NCI-H460 (cell line): ENCODE results near the gene MRPS26. TPM values are rescaled to one million over a fixed set of nuclear protein-coding genes. Genes with fewer than 3 reads are reported as not detected.
"Not testable (repeated sequence)": the region's sequence is repeated elsewhere in the genome, so short reads cannot be mapped to it uniquely, and the experiment has no call there.

Experiments used
- DNase-seq: peaks from one replicate; pipeline ENCODE4 v3.0.0-alpha.2; 2016; ENCODE audit warnings: low read depth; ENCODE audit errors: extremely low read depth
- total RNA-seq: library from RNA; depleted of rRNA; stranded (reverse); fragments of >200 nt; shearing (Covaris generic); gene quantifications from 2 replicates; pipeline ENCODE4 v1.2.3, GENCODE V29; 2014

The MRPS26 gene
- total RNA-seq, 1 experiment from 2014 or later = 78.4 TPM

DNA sequence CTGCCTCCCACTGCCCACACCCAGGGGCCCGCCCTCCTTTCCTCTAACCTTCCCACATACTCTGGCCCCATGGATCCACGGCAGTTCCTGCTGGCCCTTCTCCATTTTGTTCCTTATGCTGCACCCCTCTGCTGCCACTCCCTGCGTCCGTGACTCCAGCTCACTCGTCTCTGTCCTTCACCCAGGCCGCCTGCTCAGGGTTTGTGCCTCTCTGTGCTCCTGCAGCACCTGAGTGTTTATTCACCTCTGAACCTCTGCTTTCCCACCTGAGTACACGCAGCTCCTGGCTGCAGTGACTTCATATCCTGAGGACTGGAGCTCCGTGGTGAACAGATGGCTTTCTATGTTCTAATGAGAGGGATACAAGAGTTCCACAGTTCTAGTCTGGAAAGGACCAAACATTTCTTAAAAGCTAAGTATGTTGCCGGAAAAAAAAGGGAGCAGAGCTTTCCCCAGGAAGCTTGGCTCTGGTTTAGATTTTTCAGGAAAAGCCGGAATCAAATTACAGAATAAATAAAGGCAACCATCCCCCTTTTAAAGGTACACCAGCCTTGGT, 3.9 kb upstream of the MRPS26 start:
- DNase-seq = no peak

DNA sequence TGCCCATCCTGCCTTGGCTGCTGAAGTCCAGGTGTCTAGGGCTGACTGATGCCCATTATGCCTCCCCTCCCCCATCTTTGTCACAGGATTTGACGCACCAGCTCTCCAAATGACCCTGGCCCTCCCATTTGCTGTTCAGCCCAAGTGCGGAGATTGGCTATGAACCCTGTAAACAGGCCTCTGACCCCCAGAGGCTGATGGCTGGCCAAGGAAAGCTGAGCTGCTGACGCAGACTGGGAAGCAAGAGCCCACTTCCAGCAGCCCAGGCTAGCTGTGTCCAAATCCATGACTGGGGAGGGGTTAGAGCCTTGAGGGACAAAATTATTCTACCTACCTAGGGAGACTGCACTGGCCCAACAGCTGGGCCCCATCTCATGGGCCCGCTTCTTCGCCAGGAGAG, 3.2 kb upstream of the MRPS26 start:
- DNase-seq = no peak

DNA sequence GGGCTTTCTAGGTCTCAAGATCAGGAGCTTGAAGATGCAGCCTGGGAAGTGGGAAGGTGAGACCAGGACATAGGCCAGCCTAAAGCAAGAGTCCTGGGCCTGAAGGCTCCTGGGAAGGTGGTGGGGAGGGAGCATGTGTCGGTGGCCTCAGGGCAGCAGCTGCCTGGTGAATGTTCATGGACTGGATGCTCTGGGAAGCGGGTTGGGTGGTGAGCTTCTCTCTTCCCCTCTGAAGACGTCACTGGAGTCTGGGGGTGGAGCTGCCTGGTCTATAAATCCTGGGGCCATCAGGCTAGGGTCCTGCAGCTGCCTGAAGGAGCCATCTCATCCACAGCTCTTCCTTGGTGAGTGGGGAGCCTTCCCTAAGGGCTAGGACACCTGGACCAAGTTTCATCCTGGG, 2.5 kb upstream of the MRPS26 start, which contains the start of gene GNRH2:
Gene GNRH2 (plus strand): TSS at position 301 of the 400 bp plus-strand sequence. CDS start 793 bp downstream, outside the sequence.
- no peak for DNase-seq

DNA sequence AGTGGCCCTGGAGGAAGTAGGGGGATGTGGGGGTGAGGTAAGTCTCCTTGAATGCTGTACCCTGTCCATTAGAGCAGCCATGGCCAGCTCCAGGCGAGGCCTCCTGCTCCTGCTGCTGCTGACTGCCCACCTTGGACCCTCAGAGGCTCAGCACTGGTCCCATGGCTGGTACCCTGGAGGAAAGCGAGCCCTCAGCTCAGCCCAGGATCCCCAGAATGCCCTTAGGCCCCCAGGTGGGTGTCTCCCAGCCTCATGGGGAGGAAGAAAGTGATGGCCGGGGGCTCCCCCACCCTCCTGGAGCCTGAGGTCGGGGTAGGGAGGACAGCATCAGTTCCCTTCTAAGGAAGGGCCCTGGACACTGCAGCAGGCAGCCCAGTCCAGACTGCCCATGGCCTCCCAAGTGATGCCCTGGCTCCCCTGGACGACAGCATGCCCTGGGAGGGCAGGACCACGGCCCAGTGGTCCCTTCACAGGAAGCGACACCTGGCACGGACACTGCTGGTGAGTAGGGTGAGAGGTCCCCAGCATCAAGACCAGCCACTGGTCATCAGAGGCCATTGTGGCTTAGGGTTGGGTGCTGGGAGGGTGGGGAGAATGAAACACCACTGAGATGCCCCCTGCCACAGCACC, 1.4 kb upstream of the MRPS26 start:
- no peak for DNase-seq

DNA sequence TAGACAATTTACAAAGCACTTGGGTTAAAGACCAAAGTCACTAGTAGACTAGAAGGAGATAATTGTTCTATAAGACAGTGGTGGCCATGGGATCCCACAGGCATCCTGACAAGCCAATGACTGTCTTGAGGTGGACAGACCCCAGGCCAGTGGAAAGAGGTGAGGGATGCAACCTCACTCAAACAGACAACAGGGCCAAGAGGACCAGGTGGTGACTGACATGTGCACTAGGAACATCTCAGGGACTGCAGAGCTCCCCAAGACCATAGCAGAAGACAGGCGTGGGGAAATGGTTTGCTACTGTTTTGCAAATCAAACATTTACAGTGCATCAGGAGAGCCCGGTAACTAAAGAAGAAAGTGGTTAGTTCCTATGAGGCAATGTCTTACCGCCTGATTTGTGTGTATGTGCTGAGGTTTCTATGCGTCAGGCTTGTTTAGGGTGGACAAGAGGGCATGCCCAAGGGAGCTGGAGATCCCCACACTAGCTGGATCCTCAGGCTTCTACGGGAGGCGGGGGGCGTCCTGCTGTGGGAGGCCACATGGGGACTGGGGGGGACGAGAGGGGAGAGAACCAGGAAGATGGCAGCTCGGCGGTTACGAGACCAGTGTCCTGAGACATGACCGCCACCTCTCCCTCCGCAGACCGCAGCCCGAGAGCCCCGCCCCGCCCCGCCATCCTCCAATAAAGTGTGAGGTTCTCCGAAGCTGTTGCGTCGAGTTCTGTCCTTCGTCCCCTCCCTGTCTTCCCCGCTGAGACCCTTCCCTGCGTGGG, 623 bp upstream of the MRPS26 start:
- DNase-seq = peak; percentile 63

DNA sequence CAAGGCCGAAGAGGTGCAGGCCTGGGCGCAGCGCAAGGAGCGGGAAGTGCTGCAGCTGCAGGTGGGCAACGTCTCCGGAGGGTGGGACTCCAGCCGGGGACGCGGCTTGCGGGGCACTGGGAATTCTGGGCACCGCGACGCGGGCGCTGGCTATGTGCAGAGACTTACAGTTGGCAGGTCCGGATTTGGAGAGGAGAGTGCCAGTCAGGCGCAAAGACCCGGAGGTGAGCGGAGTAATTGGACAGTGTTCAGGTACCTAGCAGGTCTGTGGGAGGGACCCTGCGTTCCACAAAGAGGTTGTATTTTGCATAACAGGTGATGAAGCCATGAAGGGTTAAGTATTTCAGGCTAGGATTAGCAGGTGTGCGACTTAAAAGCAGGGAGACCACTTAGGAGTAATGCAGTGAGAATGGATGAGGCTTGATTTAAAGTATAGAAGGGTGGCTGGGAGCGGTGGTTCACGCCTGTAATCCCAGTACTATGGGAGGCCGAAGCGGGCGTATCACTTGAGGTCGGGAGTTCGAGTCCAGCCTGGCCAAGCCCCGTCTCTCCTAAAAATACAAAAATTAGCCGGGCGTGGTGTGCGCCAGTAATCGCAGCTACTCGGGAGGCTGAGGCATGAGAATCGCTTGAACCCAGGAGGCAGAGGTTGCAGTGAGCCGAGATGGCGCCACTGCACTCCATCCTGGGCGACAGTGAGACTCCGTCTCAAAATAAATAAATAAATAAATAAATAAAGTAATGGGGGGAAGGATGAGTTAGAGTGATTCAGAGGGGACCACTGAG, 1.0 kb downstream of the MRPS26 start:
- DNase-seq = no peak

DNA sequence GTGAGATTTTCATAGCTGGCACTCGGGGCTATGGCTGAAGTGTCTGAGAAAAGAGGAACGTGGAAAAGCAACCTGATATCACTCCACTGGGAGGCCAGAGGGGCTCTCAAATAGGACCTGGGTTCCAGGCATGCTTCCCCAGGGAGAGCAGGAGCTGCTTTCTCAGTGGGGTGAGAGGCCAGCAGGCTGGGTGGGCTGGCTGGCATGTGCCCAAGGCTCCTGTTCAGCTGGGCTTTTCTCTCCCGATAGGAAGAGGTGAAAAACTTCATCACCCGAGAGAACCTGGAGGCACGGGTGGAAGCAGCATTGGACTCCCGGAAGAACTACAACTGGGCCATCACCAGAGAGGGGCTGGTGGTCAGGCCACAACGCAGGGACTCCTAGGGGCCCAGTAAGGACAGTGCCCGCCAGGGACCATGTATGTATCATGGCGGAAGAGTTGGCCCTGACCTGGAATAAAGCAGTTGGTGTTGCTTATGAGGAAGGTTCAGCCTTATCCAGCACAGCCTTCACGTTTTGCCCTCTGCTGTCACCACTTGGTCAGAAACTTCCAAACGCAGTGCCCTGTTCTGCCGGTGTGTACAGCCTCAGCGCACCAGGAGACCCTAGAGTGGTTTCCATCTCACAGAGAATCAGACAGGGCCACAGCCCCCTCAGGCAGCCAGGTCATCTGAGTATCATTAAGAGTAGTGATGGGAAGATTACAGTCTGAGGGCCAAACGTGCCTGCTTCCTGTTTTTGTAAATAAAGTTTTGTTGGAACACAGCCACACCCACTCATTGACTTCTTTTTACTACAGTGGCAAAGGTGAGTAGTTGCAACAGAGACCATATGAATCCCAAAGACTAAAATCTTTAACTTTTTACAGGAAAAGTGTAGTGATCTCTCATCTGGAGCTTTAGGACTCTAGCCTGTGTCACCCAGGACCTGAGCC, 1.9 kb downstream of the MRPS26 start:
- no peak for DNase-seq

DNA sequence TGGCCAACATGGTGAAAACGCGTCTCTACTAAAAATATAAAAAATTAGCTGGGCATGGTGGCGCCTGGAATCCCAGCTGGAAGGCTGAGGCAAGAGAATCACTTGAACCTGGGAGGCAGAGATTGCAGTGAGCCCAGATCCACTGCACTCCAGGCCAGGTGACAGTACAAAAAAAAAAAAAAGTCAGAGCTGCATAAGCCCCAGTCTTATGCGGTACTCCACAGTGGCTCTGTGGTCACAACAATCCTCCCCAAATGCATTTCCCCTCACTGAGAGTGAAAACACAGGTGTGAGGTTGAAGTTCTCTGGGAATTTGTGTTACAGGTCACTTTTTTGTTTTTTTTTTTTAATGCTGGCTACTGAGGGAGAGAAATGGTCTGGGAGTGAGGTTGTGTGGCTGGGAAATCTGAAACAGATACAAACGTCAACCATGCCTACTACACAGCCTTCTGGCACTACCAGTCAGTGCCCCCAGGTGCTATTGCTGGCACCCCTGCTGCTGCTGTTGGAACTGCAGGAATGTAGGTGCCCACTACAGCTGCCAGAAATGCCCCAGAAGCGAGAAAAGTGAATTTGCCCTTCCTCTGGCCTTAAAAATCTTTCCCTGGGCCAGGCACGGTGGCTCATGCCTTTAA, 5.7 kb downstream of the MRPS26 start:
- DNase-seq = no peak

DNA sequence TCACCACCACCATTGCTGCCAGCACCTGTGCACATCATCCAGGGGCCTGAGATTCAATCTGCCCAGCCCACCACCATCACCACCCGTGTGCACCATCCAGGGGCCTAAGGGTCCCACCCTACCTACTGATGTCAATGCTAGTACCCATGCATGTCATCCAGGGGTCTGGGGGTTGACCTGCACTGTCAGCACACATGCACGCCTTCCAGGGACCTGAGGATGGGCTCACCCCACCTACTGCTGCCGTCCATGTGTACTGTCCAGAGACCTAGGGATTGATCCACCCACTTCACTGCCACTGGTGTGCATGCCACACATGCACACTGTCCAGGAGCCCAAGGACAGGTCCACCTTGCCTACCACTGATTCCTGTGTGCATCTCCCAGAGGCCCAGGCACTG, 13.6 kb downstream of the MRPS26 start:
- DNase-seq = no peak

DNA sequence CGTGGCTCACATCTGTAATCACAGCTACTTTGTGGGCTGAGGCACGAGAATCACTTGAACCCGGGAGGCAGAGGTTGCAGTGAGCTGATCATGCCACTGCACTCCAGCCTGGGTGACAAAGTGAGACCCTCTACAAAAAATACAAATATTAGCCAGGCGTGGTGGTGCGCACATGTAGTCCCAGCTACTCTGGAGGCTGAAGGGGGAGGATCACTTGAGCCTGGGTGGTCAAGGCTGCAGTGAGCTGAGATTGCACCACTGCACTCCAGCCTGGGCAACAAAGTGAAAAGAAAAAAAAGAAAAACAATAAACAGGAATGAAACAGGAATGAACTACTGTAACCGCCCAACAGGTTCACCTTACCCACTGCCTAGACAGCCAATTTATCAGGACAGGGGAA, 18.3 kb downstream of the MRPS26 start:
- not testable (repeated sequence) for DNase-seq

DNA sequence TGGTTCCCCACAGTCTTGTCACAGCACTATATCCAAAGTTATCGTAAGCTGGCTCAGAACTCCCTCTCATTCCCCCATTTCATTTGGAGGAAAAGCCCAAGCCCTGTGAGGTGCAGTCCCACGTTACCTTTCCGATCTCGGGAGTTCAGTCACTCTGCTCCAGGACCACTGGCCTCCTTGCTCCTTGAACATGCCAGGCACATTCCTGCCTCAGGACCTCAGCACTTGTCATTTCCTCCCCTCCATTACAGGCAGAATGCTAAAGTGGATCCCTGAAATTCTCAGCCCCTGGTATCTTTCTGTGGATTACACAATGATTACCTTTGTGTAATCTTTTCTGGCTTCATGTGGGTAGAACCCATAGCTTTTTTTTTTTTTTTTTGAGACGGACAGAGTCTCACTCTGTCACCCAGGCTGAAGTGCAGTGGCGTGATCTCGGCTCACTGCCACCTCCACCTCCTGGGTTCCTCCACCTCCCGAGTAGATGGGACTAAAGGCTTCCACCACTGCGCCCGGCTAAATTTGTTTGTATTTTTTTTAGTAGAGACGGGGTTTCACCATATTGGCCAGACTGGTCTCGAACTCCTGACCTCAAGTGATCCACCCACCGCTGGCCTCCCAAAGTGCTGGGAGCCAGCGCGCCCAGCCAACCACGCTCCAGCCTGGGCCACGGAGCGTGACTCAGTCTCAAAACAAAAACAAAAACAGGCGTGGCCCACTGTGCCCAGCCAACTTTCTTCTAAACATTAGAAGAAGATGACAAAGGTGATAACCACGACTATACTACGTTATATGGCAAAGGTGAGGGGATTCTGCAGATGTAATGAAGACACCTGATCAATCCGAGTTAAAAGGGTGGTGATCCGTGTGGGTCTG, 21.5 kb downstream of the MRPS26 start:
- peak; percentile 67 for DNase-seq

DNA sequence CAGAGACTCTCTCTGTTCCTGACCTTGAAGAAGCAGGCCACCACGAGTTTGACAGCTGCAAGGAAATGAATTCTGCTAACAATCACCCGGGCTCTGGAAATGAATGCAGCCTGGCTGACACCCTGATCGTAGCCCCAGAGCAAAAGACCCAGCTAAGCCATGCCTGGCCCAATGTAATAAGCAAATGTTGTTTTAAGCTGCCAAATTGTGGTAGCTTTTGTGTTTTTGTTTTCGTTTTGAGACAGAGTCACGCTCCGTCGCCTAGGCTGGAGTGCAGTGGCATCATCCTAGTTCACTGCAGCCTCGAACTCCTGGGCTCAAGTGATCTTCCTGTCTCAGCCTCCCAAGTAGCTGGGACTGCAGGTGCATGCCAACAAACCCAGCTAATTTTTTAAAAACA, 22.2 kb downstream of the MRPS26 start:
- no peak for DNase-seq

DNA sequence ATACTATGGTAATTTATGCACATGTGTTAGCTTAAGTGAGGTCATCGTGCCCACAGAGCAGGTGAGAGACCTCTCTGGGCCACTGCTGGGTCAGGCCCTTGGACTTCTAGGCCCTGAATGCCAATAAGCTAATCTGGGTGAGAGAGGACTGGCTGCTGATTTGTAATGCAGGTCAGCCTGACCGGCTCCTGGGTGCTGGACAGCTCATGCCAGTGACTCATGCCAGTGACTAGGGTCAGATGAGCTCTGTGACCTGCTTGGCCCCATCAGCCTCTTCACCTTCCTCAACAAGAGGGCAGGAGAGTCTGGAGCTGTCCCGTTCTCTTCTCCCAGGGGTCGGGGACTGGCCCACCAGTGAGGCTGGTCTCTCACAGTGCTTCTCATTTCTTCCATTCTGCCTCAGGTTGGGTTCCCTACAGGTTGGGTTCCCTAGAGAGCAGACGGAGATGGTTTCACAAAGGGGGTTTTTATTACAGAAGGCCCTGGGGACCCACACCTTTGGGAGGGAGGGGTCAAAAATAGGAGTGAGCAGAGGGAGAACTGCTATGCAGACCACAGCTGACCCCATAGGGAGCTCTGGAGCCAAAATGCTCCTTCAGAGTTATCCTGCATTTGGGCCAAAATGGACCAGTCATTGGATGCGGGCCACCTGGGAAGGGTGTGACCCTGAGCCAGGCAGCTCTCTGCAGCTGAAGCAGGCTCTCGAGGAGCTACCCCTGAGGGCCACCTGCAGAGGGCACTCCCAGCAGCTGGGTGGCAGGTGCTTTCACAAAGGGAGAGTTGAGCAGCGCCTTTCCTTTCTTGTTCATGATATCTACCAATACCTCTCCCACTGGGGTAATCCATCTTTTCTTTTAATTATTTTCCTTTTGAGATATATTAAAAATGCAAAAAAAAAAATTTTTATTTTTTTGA, 23.4 kb downstream of the MRPS26 start:
- no peak for DNase-seq

DNA sequence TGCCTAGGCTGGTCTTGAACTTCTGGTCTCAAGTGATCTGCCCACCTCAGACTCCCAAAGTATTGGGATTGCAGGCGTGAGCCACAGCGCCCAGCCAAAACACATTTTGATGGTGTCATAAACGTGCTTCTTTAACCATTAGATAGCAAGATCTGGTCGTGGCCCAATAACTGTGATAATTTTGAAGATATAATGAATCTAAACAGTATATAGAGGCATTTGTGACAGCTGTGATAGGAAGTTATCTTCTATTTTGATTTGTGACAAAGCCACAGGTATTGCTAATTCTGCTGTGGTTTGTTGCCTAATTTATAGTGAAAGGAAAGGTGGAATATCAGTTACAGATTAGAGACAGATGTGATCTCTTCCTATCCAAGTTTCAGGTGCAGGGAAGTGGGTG, 24.9 kb downstream of the MRPS26 start:
- DNase-seq = no peak

DNA sequence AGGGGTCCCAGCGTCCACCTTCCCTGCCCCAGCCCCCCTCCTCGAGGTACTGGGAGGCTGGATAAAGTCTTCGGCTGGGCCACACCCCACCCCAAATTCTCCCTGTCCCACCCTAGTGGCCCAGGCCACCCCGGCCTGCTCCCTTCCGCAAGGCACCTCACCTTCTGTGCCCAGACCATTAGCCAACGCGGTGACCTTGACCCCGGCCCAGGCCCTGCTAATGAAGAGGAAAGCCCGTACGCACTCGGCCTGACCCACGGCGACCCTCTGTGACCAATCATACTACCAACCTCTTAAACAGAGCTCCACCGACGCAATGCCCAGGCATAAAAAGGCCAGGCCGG, 25.4 kb downstream of the MRPS26 start:
- no peak for DNase-seq

DNA sequence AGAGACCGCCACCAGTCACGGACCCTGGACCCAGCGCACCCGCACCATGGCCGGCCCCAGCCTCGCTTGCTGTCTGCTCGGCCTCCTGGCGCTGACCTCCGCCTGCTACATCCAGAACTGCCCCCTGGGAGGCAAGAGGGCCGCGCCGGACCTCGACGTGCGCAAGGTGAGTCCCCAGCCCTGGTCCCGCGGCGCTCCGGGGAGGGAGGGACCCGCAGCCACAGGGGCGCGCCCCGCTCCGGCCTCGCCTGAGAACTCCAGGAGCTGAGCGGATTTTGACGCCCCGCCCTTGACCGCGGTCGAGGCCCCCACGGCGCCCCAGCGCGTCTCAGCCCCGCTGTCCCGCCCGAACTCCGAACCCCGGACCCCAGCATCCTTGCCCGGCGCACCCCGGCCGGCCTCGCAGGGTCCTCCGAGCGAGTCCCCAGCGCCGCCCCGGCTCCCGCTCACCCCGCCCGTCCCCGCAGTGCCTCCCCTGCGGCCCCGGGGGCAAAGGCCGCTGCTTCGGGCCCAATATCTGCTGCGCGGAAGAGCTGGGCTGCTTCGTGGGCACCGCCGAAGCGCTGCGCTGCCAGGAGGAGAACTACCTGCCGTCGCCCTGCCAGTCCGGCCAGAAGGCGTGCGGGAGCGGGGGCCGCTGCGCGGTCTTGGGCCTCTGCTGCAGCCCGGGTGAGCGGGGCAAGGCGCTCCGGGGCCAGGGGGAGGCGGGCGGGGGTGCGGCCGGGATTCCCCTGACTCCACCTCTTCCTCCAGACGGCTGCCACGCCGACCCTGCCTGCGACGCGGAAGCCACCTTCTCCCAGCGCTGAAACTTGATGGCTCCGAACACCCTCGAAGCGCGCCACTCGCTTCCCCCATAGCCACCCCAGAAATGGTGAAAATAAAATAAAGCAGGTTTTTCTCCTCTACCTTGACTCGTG, 26.0 kb downstream of the MRPS26 start, which contains the start of gene OXT:
Gene OXT (plus strand): TSS at position 11 of the 920 bp plus-strand sequence. CDS start 36 bp downstream, at position 47.
- DNase-seq = no peak
